ENCODE data around the gene RAD1.
A peak's percentile ranks its signal among the peaks of the same experiment; 100 is the strongest.

GRCh38 chr5:34914671-34915138 is 599 bp downstream of the RAD1 start:
- TF ChIP-seq BHLHE40 (IDR thresholded peaks at IDR 0.05; ENCODE audit: borderline replicate concordance), result no peak
- no peak for TF ChIP-seq SP1 (IDR thresholded peaks at IDR 0.05)
- TF ChIP-seq ELF4 (IDR thresholded peaks at IDR 0.05), result no peak
- no peak for TF ChIP-seq ZNF384 (IDR thresholded peaks at IDR 0.05)
- TF ChIP-seq FOXM1 (IDR thresholded peaks at IDR 0.05; ENCODE audit: borderline replicate concordance), result no peak
- no peak for TF ChIP-seq LEF1 (IDR thresholded peaks at IDR 0.05; ENCODE audit: borderline replicate concordance)
- no peak for TF ChIP-seq FOXA1 (IDR thresholded peaks at IDR 0.05)
- TF ChIP-seq ARNT (IDR thresholded peaks at IDR 0.05), result no peak
- TF ChIP-seq SUZ12 (IDR thresholded peaks at IDR 0.05), result no peak
- TF ChIP-seq L3MBTL2 (conservative IDR thresholded peaks at IDR 0.05), result 0 out of 2 replicates have a peak, but pooled peaks have one; percentile 14
- TF ChIP-seq PKNOX1 (IDR thresholded peaks at IDR 0.05), result no peak
- no peak for TF ChIP-seq CTBP1 (IDR thresholded peaks at IDR 0.05; ENCODE audit: borderline replicate concordance)
- TF ChIP-seq HDGF (IDR thresholded peaks at IDR 0.05; ENCODE audit: borderline replicate concordance), result no peak
- TF ChIP-seq NFRKB (IDR thresholded peaks at IDR 0.05), result no peak

Measured in HEK293T (cell line).